Trophoblast cell (in vitro differentiated cells and primary cell): ENCODE measurements around the gene HNRNPA1L2. TPM values are rescaled to one million over a fixed set of nuclear protein-coding genes. Genes with fewer than 3 reads are reported as not detected.
"Not testable (repeated sequence)": the region's sequence is repeated elsewhere in the genome, so short reads cannot be mapped to it uniquely, and the experiment has no call there.

Experiments used
- DNase-seq, 2 donors: peaks; one replicate each; pipeline ENCODE4 v3.0.0-alpha.2; 2016
- H2AFZ ChIP-seq: 2 replicates; pipeline ENCODE4 v1.6.1; 2013; ENCODE audit warnings: low read length, moderate library complexity, mild to moderate bottlenecking; ENCODE audit not compliant: insufficient read depth, poor library complexity
- H2AK5ac ChIP-seq: 2 replicates; pipeline ENCODE4 v1.6.1; 2013; ENCODE audit warnings: mild to moderate bottlenecking, low read length
- H2BK120ac ChIP-seq: 2 replicates; pipeline ENCODE4 v1.6.1; 2013; ENCODE audit warnings: low read length, mild to moderate bottlenecking, moderate library complexity; ENCODE audit not compliant: insufficient read depth, poor library complexity
- H2BK12ac ChIP-seq: 2 replicates; pipeline ENCODE4 v1.6.1; 2013; ENCODE audit warnings: mild to moderate bottlenecking, low read length, moderate library complexity
- H2BK5ac ChIP-seq: 2 replicates; pipeline ENCODE4 v1.6.1; 2013; ENCODE audit warnings: low read length, low read depth, moderate library complexity, mild to moderate bottlenecking; ENCODE audit not compliant: poor library complexity
- H3K14ac ChIP-seq: 2 replicates; pipeline ENCODE4 v1.6.1; 2013; ENCODE audit warnings: mild to moderate bottlenecking, low read length
- H3K18ac ChIP-seq: 2 replicates; pipeline ENCODE4 v1.6.1; 2013; ENCODE audit warnings: mild to moderate bottlenecking, low read length
- H3K23ac ChIP-seq: 2 replicates; pipeline ENCODE4 v1.6.1; 2013; ENCODE audit warnings: low read length
- H3K27ac ChIP-seq: 2 replicates; pipeline ENCODE4 v1.5.1; 2013; ENCODE audit warnings: low read depth, mild to moderate bottlenecking, inconsistent platforms, low read length, moderate library complexity
- H3K27me3 ChIP-seq: 2 replicates; pipeline ENCODE4 v1.6.1; 2013; ENCODE audit warnings: inconsistent platforms, mild to moderate bottlenecking, low read length, moderate library complexity; ENCODE audit not compliant: insufficient read depth
- H3K36me3 ChIP-seq, 2 experiments: 1 replicate in 1 of 2; 2 replicates in 1 of 2; pipeline ENCODE4 v1.6.1; 2013; ENCODE audit warnings: low read length in 2 of 2, mild to moderate bottlenecking in 2 of 2, moderate library complexity in 1 of 2; ENCODE audit not compliant: insufficient read depth in 2 of 2, control insufficient read depth in 1 of 2
- H3K4ac ChIP-seq: 2 replicates; pipeline ENCODE4 v1.6.1; 2013; ENCODE audit warnings: low read depth, mild to moderate bottlenecking, low read length, moderate library complexity
- H3K4me1 ChIP-seq, 2 experiments: 1 replicate in 1 of 2; 2 replicates in 1 of 2; pipeline ENCODE4 v1.6.1; 2013; ENCODE audit warnings: low read length in 2 of 2, mild to moderate bottlenecking in 2 of 2, moderate library complexity in 1 of 2; ENCODE audit not compliant: insufficient read depth in 2 of 2, control insufficient read depth in 1 of 2
- H3K4me2 ChIP-seq: 2 replicates; pipeline ENCODE4 v1.6.1; 2013; ENCODE audit warnings: inconsistent platforms, mild to moderate bottlenecking, low read length, moderate library complexity
- H3K4me3 ChIP-seq: 2 replicates; pipeline ENCODE4 v1.5.1; 2013; ENCODE audit warnings: mild to moderate bottlenecking, low read depth, low read length, inconsistent platforms
- H3K79me1 ChIP-seq: one replicate; pipeline ENCODE4 v1.6.1; 2013; ENCODE audit warnings: low read length
- H3K79me2 ChIP-seq: 2 replicates; pipeline ENCODE4 v1.6.1; 2013; ENCODE audit warnings: low read length, mild to moderate bottlenecking; ENCODE audit not compliant: control insufficient read depth, insufficient read depth, poor library complexity
- H3K9ac ChIP-seq: 2 replicates; pipeline ENCODE4 v1.6.1; 2013; ENCODE audit warnings: mild to moderate bottlenecking, low read length
- H3K9me3 ChIP-seq: 2 replicates; pipeline ENCODE4 v1.6.1; 2013; ENCODE audit warnings: low read depth, mild to moderate bottlenecking, control low read depth, inconsistent platforms, low read length; ENCODE audit not compliant: insufficient read depth
- H4K12ac ChIP-seq: 2 replicates; pipeline ENCODE4 v1.6.1; 2013; ENCODE audit warnings: low read depth, mild to moderate bottlenecking, low read length, moderate library complexity
- H4K8ac ChIP-seq: 2 replicates; pipeline ENCODE4 v1.6.1; 2013; ENCODE audit warnings: low read depth, mild to moderate bottlenecking, low read length, moderate library complexity
- H4K91ac ChIP-seq: one replicate; pipeline ENCODE4 v1.6.1; 2013; ENCODE audit warnings: low read depth, mild to moderate bottlenecking, low read length, moderate library complexity
- WGBS: extraction: QIAGEN DNeasy Blood & Tissue Kit; methylation state at CpG from one replicate; pipeline ENCODE4 v1.1.7; 2013; ENCODE audit warnings: missing lambda C conversion rate; ENCODE audit not compliant: insufficient read length, insufficient coverage; ENCODE audit errors: extremely low coverage; 5-methylcytosine and 5-hydroxymethylcytosine counted together
- polyA plus RNA-seq: library from polyadenylated mRNA; stranded (reverse); fragments of 200-250 nt; gene quantifications from 2 replicates; pipeline ENCODE4 v1.2.3, GENCODE V29; 2013

Gene HNRNPA1L2
- polyA plus RNA-seq: 5.8 and 6.6 TPM in 2 replicates

GRCh38 chr13:52642131-52642530 is at the start of gene HNRNPA1L2:
HNRNPA1L2 (plus strand) TSS chr13:52642431; CDS start chr13:52642493, 62 bp downstream.
- Histone ChIP-seq H3K79me2 (no peaks in the 10 kb centered on the region), H3K18ac (no peak within 1 kb of the TSS), H3K9me3 (no peaks in the 10 kb centered on the region), H3K23ac (no peak within 1 kb of the TSS), H2AK5ac (no peak within 1 kb of the TSS), H4K12ac (no peak within 1 kb of the TSS), H2AFZ (no peak within 1 kb of the TSS), H3K79me1 (no peaks in the 10 kb centered on the region), H3K36me3 (peaks cover 4 to 7% of the 10 kb centered on the region in 2 experiments), H4K8ac (no peak within 1 kb of the TSS), H3K27ac (no peak within 1 kb of the TSS), H2BK5ac (no peak within 1 kb of the TSS), H2BK120ac (no peak within 1 kb of the TSS), H3K14ac (no peak within 1 kb of the TSS), H3K9ac (no peak within 1 kb of the TSS), H3K4me3 (no peak within 1 kb of the TSS), H4K91ac (no peak within 1 kb of the TSS), H3K4me2 (no peak within 1 kb of the TSS), H3K27me3 (no peaks in the 10 kb centered on the region), H3K4me1 (no peaks in the 10 kb centered on the region), H3K4ac (no peak within 1 kb of the TSS), H2BK12ac (no peak within 1 kb of the TSS)
- no peak for DNase-seq
- WGBS: no CpG with 5 or more reads among the region's 7 CpGs

GRCh38 chr13:52593175-52593574 is 49.1 kb upstream of the HNRNPA1L2 start:
- H4K12ac ChIP-seq, H4K91ac ChIP-seq, H2AFZ ChIP-seq, H3K27me3 ChIP-seq, H3K4ac ChIP-seq, H2BK120ac ChIP-seq, H2AK5ac ChIP-seq, H2BK5ac ChIP-seq, H3K27ac ChIP-seq, DNase-seq, H3K9ac ChIP-seq, H3K23ac ChIP-seq, H3K9me3 ChIP-seq, H3K36me3 ChIP-seq, H3K4me3 ChIP-seq, H3K79me1 ChIP-seq, H3K79me2 ChIP-seq, H4K8ac ChIP-seq, H2BK12ac ChIP-seq, H3K18ac ChIP-seq, H3K14ac ChIP-seq, H3K4me1 ChIP-seq, H3K4me2 ChIP-seq: not testable (repeated sequence)
- no CpG with 5 or more reads among the region's 3 CpGs for WGBS

DNA sequence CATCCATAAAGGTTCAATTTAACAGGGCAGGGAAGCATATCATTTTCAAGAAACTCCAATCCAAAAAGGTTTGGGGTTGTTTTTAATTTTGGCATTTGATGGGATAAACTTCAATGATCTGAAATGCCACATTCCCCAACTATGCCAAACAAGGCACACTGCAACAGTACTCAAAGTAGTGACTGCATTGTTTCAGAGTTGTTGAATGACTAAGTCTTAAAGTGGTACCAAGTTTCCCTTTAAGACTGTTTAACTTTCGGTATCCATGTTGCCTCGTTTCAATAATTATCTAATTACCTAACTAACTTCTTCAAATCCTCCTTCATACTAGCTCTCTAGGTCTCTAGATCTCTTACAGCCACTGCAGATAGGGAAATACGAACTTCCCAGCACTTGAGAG is 48.4 kb upstream of the HNRNPA1L2 start:
- not testable (repeated sequence) for H4K12ac ChIP-seq, H3K79me1 ChIP-seq, H3K27ac ChIP-seq, H3K79me2 ChIP-seq, H3K23ac ChIP-seq, H3K4me2 ChIP-seq, H2BK12ac ChIP-seq, DNase-seq, H3K4ac ChIP-seq, H2AFZ ChIP-seq, H3K4me3 ChIP-seq, H3K9me3 ChIP-seq, H2BK120ac ChIP-seq, H3K4me1 ChIP-seq, H2AK5ac ChIP-seq, H3K36me3 ChIP-seq, H3K27me3 ChIP-seq, H4K91ac ChIP-seq, H3K14ac ChIP-seq, H2BK5ac ChIP-seq, H4K8ac ChIP-seq, H3K18ac ChIP-seq, H3K9ac ChIP-seq
- WGBS: no CpG with 5 or more reads among the region's 3 CpGs

DNA sequence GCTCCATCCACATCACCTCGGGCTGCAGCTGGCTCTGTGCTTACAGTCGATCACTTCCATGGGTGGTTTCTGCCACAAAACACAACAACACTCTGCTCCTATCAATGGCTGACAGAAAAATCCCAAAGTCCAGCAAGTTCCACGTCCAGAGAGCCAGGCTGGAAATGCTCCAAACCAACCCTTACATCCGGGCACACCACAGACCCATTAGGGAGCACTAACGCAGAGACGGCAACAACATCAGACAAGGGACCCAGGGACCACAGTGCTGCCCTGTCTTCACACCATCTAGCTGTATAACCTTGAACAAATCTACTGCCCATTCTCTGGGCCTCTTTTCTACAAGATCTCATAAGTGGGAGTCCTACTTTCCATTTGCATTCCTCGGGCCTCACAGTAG is 47.9 kb upstream of the HNRNPA1L2 start:
- WGBS: no CpG with 5 or more reads among the region's 7 CpGs
- H2AK5ac ChIP-seq, H2BK120ac ChIP-seq, H2BK12ac ChIP-seq, H3K23ac ChIP-seq, H2BK5ac ChIP-seq, H4K12ac ChIP-seq, H3K9me3 ChIP-seq, H3K79me1 ChIP-seq, H4K8ac ChIP-seq, H3K4ac ChIP-seq, H3K18ac ChIP-seq, H3K9ac ChIP-seq, H4K91ac ChIP-seq, H3K4me3 ChIP-seq, H3K4me1 ChIP-seq, DNase-seq, H3K36me3 ChIP-seq, H3K14ac ChIP-seq, H2AFZ ChIP-seq, H3K4me2 ChIP-seq, H3K27ac ChIP-seq, H3K79me2 ChIP-seq, H3K27me3 ChIP-seq: not testable (repeated sequence)
